Measurements from ENCODE around the gene UNC13A.

UNC13A gene

DNA sequence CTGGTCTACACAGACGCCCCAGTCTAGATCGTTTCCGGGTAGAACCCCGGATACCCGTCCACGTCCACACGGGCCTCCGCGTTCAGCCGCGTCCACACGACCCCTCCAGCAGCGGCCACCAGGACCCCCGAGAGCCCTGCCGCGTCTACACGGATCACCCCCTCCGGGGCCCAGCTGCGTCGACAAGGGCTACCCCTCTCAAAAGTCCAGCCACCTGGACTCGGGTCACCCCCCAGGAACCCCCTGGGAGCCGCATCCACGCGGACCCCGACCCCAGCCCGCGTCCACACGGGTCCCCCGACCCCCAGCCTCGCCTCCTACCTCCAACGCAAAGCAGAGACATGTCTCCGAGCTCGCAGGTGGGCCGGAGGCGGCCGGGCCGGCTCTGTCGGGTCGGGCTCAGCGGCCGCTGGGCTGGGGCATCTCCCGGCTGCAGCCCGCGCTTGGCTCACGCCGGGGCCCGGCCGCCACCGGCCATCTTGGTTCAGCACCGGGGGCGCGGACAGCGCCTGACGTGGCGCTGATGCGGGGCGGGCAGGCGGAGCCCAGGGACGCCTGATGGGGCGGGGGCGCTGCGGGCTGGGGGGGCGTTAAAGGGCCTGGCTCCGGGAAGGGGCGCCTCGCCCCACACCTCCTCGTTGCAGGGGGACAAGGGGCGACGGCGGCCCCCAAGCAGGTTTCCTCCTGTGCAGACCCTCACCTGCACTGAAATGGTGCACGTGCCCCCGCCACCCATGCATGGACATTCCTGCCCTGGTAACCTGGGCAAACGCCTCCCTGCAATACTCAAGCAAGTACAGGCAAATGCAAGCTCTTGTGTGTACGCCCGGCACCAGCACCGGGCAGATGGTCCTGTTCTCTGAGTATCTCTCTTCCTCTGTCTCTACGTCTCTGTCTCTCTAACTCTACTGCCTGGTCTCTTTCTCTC is at the start of gene UNC13A:
Gene UNC13A (minus strand): TSS at position 498 of the 928 bp plus-strand sequence. CDS start 155 bp downstream, at position 343.
- peak in 1 of 2 experiments; percentile 31 for DNase-seq

- no peak for DNase-seq
These were observed 49.6 kb upstream of the UNC13A start for GRCh38 chr19:17737690-17738153.

DNA sequence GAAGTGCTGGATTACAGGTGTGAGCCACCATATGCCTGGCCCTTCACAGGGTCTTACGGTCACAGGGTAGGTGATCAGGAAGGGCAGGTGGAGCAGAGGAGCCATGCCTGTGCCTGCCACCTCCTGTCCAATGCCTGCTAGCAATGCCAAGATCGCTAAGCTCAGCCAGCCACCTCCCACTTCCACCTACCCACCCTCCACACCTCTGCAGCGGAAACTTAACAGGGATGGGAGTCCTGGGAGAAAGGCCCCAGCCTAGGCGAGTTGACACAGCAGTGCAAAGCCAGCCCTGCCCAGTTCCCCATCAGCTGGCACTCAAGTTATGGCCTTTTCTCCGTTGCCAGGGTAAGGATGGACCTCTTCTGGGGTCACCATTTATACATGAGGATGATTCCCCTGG is 47.3 kb upstream of the UNC13A start:
- DNase-seq = no peak

DNA sequence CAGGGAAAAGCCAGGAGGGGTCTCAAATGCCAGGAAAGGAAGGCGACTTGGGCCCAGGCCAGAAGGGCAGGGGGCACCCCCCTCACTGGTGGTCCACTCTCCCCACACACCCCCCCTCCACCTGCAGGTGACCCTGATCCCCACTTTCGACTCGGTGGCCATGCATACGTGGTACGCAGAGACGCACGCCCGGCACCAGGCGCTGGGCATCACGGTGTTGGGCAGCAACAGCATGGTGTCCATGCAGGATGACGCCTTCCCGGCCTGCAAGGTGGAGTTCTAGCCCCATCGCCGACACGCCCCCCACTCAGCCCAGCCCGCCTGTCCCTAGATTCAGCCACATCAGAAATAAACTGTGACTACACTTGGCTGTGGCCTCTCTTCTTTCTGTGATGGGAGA is 46.0 kb upstream of the UNC13A start:
- DNase-seq = no peak

GRCh38 chr19:17733127-17733526 is 45.0 kb upstream of the UNC13A start:
- no peak for DNase-seq

DNA sequence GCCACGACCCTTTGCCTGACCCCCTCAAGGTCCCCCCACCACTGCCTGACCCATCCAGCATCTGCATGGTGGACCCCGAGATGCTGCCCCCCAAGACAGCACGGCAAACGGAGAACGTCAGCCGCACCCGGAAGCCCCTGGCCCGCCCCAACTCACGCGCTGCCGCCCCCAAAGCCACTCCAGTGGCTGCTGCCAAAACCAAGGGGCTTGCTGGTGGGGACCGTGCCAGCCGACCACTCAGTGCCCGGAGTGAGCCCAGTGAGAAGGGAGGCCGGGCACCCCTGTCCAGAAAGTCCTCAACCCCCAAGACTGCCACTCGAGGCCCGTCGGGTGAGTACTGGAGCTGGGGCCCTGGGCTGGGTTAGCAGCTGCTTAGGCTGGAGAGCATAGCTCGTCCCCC is 39.7 kb upstream of the UNC13A start:
- DNase-seq = no peak

- DNase-seq = no peak
These were observed 39.0 kb upstream of the UNC13A start for GRCh38 chr19:17726964-17727773.

- no peak for DNase-seq
These were observed 38.1 kb upstream of the UNC13A start for GRCh38 chr19:17726136-17726741.

- DNase-seq = no peak
These were observed 37.4 kb upstream of the UNC13A start for GRCh38 chr19:17725422-17726078.

- DNase-seq = no peak
These were observed 36.5 kb upstream of the UNC13A start for GRCh38 chr19:17724655-17725054.

DNA sequence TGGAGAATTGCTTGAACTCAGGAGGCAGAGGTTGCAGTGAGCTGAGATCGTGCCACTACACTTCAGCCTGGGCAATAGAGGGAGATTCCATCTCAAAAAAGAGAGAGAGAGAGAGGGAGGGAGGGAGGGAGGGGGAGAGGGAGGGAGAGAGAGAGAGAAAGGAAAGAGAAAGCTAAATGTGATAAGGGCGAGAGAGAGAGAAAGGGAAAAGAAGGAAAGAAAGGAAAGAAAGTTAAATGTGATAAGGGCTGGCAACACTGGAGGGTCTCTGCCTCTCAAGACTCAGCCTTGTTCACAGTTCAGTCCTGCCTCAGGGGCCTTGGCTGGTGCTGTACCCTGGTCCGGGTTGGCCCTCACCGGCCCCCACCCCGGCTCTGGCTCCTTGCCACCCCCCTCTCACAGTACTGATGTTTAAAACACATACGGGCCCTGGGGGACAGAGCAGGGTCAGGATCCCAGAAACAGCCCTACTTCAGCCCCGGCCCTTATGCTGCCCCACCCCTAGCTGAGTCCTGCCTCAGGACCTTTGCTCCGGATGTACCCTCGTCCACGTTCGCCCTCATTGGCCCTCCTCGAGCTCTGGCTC is 34.6 kb upstream of the UNC13A start:
- DNase-seq = no peak

DNA sequence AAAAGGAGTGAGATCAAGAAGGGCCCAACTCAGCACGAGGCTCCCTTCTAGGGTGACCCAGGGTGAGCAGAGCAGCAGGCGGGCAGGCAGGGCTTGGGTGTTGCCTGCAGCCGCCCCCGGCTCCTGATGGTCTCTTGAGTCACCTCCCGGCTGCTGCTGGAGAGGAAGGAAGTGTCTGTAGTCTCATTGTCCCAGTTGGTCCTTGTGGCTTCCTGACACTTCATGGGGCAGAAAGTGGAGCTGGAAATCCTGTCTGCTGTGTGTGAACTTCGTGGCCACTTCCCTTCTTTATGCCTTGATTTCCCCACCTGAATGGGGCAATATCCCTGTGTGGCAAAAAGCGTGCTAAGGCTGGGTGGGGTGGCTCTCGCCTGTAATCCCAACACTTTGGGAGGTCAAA is 33.7 kb upstream of the UNC13A start:
- no peak for DNase-seq

DNA sequence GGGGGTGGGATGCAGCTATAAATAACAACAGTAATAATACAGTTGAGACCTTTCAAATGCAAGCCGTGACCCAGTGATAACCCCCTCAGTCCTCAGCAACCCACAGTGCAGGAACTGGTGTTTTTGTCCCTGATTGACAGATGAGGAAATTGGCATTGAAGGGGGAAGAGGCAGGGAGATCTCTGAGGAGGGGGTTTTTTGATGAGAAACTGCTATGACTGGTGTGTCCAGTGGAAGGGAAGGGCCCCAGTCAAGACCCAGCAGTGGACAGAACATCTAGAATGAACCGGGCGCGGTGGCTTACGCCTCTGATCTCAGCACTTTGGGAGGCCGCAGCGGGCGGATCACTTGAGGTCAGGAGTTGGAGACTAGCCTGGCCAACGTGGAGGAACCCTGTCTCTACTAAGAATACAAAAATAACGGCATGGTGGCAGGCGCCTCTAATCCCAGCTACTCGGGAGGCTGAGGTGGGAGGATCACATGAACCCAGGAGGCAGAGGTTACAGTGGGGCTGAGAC is 33.0 kb upstream of the UNC13A start:
- no peak for DNase-seq

- no peak for DNase-seq
These were observed 32.3 kb upstream of the UNC13A start for GRCh38 chr19:17720440-17720839.

DNA sequence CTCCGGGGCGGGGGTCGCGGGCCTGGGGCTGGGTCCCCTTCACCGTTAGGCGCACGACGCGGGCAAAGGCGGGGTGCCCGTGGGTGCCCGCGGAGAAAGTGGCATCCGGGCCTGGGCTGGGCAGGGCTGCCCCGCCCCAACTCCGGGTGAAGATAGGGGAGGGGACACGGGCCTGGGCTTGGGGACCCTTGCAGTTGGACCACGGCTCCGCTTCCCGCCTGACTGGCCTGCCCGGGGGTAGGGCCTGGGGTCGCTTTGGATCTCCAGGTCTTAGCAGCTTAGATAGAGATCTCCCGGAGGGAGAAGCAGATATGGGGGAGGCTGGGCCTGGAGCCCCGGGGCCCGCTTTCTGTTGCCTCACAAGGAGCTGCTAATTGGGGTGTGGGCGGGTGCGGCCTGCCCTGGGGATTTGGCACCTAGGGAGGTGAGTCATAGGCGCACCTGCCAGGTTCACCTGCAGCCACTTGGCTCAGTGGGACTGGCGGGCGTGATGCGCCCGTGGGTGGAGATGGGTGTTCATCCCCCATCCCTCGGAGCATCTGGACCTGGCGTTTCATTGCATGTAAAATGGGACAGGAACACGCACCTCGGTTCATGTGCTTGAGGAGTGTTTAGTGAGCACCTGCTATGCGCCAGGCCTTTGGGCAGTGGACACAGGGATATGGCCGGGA is 31.7 kb upstream of the UNC13A start:
- DNase-seq = no peak

GRCh38 chr19:17718947-17719711 is 31.0 kb upstream of the UNC13A start, which contains the start of gene MAP1S:
Gene MAP1S (plus strand): TSS chr19:17719480. CDS start chr19:17719503, 23 bp downstream.
- DNase-seq = no peak

DNA sequence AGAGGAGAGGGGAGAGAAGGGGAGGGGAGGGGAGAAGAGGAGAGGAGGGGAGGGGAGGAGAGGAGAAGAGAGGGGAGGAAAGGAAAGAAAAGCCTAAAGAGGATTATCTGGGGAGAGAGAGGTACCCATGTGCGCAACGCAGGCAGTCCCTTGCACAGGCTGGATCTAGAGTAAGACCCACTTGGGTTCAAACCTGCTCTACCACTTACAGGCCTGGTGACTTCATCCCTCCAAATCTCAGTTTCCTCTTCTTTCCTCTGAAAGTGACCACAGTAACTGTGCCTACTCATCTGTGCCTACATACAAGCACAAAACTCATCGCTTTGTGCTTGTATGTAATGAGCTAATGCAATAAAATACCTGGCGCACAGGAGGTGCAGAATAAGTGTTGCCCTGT is 30.4 kb upstream of the UNC13A start:
- no peak for DNase-seq

DNA sequence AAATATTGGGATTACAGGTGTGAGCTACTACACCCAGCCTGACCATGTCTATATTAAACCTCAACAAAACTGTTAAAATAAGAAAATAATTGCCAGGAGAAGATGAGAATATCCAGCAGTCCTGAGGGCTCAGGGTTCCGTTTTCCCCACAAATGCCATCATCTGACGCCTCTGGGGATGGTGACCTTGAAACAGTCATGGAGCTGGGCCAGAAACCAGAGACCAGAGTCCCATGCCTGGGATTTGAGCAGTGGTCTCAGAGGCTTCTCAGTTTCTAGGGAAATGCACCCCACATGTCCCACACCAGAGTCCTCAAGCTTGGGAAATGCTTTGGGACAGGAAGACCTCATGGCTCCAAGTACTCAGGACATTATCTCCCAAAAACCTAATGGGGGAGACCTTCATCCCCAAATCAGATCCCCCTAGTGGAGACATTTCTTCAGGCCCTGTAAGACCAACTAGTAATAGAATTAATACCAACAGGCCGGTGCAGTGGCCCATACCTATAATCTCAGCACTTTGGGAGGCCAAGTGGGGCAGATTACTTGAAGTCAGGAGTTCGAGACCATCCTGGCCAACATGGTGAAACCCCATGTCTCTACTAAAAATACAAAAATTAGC is 28.3 kb upstream of the UNC13A start:
- DNase-seq = no peak

DNA sequence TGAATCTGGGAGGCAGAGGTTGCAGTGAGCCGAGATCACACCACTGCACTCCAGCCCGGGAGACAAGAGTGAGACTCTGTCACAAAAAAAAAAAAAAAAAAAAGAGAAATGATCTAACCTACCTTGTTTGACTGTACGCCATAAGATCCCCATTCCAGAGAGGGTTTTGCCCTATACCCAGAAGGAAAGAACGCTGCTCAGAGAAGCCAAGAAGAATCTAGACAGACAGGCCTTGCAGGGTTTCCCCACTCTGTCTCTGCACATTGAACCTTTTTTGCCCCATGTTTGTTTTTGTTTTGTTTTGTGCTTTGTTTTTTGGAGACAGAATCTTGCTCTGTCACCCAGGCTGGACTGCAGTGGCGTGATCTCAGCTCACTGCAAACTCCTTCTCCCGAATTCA is 23.7 kb upstream of the UNC13A start:
- DNase-seq = no peak

- DNase-seq = peak; percentile 40 to 52
These were observed 18.6 kb upstream of the UNC13A start for GRCh38 chr19:17706750-17707181.
